Pancreas (tissue), 10 donors: ENCODE results near the gene ZNF770. TPM values are rescaled to one million over a fixed set of nuclear protein-coding genes. Genes with fewer than 3 reads are reported as not detected.
"Not testable (repeated sequence)": the region's sequence is repeated elsewhere in the genome, so short reads cannot be mapped to it uniquely, and the experiment has no call there.

Experiments used
- ATAC-seq, 4 donors: fragments of 200-7000 bp; cut with Tn5 transposase; one replicate each; pipeline versions ENCODE4 v1.8.0 to v1.9.1; 2020; ENCODE audit warnings: mild to moderate bottlenecking in 4 of 4, moderate library complexity in 4 of 4
- DNase-seq, 6 donors: peaks; one replicate each; pipeline ENCODE4 v3.0.0-alpha.2; 2020
- FAIRE-seq: peaks from 2 replicates; lab custom pipeline; 2012; peaks lifted over from hg19 to GRCh38; lab: Jason Lieb, UNC
- H3K27ac ChIP-seq, 4 donors: fragments of 200-600 bp; sonication (generic); 1 replicate in 3 of 4; 2 replicates in 1 of 4; pipeline versions ENCODE4 v1.5.0 to v1.8.0; 2020
- H3K27me3 ChIP-seq, 4 donors: fragments of 200-600 bp; one replicate each; pipeline ENCODE4 v1.8.0; 2021
- H3K36me3 ChIP-seq, 3 donors: fragments of 200-600 bp; sonication (generic) in 1 of 3; one replicate each; pipeline versions ENCODE4 v1.5.0 to v1.8.0; 2020 to 2021
- H3K4me1 ChIP-seq, 3 donors: fragments of 200-600 bp; one replicate each; pipeline ENCODE4 v1.8.0; 2021
- H3K4me3 ChIP-seq, 4 donors: fragments of 200-600 bp; sonication (generic) in 2 of 4; one replicate each; pipeline versions ENCODE4 v1.5.0 to v1.8.0; 2020 to 2021
- H3K9me3 ChIP-seq, 4 donors: fragments of 200-600 bp; one replicate each; pipeline ENCODE4 v1.8.0; 2021
- CTCF ChIP-seq, 4 donors: fragments of 200-600 bp; sonication (generic) in 3 of 4; IDR thresholded peaks; one replicate each; pipeline versions ENCODE4 v1.5.0 to v1.8.0; 2021; ENCODE audit warnings: antibody characterized with exemption in 4 of 4
- WGBS, 2 donors: extraction: QIAGEN DNeasy Blood & Tissue Kit; methylation state at CpG; one replicate each; pipeline ENCODE4 v1.1.7; 2013; 5-methylcytosine and 5-hydroxymethylcytosine counted together
- intact Hi-C, 3 donors: fragments of 100-400 bp; cut with DNase I; formaldehyde crosslinking; loops; one replicate each; pipeline versions ENCODE4 v1.11.1 to v1.14.2; 2022
- polyA plus RNA-seq, 2 donors: library from polyadenylated mRNA; stranded (reverse); fragments of 200-250 nt; gene quantifications; one replicate each; pipeline ENCODE4 v1.2.3, GENCODE V29; 2013
- total RNA-seq, 6 donors: library from RNA; stranded (reverse); fragmentation: NEBNext Ultra II Directional in 4 of 6; extraction: Animal tissue kit (Norgen Biotek cat#: 25700) in 4 of 6; gene quantifications; one replicate each; pipeline versions ENCODE4 v1.2.1 to v1.2.4, GENCODE V29; 2021 to 2023
- donor health status: healthy with polysubstance abuse.
- donor health status: DM: no; HTN: no; CAD: no; lungs with moderate emphysema.
- donor health status: DM: no; HTN: no; CAD: no.
- donor health status: control.
- donor health status: control.
- donor health status: Bipolar disorder and iron deficiency.
- donor health status: DM: yes; HTN: yes; CAD: no.
- donor health status: DM: no; HTN: no; CAD: no.
- donor health status: DM: no; HTN: no; CAD: no.
- donor health status: DM: yes; HTN: yes; CAD: no.

ZNF770 gene
- total and polyA plus RNA-seq, 8 donors = 4.8 to 22.6 (median 14.2) TPM

- no peak for FAIRE-seq
Observed at GRCh38 chr15:34984889-34985630, 3.0 kb downstream of the ZNF770 start.

DNA sequence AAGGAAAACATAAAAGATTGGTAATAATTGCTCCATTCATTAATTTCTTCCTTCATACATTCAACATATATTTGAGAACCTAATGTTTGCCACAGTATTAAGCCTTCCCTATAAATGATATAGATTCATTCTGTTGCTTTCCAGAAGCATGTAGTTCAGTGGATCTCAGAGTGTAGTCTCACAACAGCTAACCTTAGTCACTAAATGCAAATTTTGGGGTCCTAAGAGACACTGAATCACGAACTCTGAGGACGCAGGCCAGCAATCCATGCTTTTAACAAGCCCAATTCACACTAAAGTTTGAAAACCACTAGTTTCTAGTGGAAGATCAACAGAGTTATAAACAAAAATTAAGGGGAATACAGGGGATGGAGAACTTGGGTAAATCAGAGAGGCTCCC, 11.3 kb downstream of the ZNF770 start:
- no peak for ATAC-seq
- Histone ChIP-seq H3K4me1 (no peaks in the 10 kb centered on the region), H3K27me3 (no peaks in the 10 kb centered on the region), H3K4me3 (no peak overlapping the region), H3K27ac (no peak overlapping the region), H3K36me3 (peaks cover 0 to 3% (median under 1%) of the 10 kb centered on the region in 3 donors), H3K9me3 (no peaks in the 10 kb centered on the region)
- 91 to 97% methylated on average over 2 of the region's 2 CpGs for WGBS, 2 donors
- intact Hi-C loops = no loop called here
- DNase-seq = no peak
- no peak for TF ChIP-seq CTCF (IDR thresholded peaks at IDR 0.05)
- FAIRE-seq = no peak

More at GRCh38 chr15:34984889-34985630, 3.0 kb downstream of the ZNF770 start:
- ATAC-seq (no peak), DNase-seq (no peak)
- Histone ChIP-seq H3K4me3 (no peak overlapping the region), H3K4me1 (peaks cover 11 to 26% (median 26%) of the 10 kb centered on the region in 3 donors), H3K27ac (no peak overlapping the region), H3K9me3 (no peaks in the 10 kb centered on the region), H3K36me3 (peaks cover 0 to 8% (median 5%) of the 10 kb centered on the region in 3 donors), H3K27me3 (no peaks in the 10 kb centered on the region)
- intact Hi-C loops = no loop called here
- TF ChIP-seq CTCF (IDR thresholded peaks at IDR 0.05) = no peak
- WGBS, 2 donors = 68 to 70% methylated on average over 9 of the region's 9 CpGs

- ATAC-seq (no peak), FAIRE-seq (no peak), DNase-seq (no peak)
- TF ChIP-seq CTCF (IDR thresholded peaks at IDR 0.05) = no peak
- H3K4me1 ChIP-seq = no peaks in the 10 kb centered on the region
- H3K27me3 ChIP-seq = no peaks in the 10 kb centered on the region
- no peak overlapping the region for H3K4me3 ChIP-seq
- no peak overlapping the region for H3K27ac ChIP-seq
- no peaks in the 10 kb centered on the region for H3K36me3 ChIP-seq
- 91 to 94% methylated on average over 2 of the region's 2 CpGs for WGBS, 2 donors
- intact Hi-C loops = no loop called here
- H3K9me3 ChIP-seq = no peaks in the 10 kb centered on the region
Observed at GRCh38 chr15:34976073-34976472, 12.0 kb downstream of the ZNF770 start.

- Histone ChIP-seq H3K36me3 (no peaks in the 10 kb centered on the region), H3K9me3 (no peaks in the 10 kb centered on the region), H3K4me1 (peaks cover 0 to 4% (median 3%) of the 10 kb centered on the region in 3 donors), H3K27me3 (no peaks in the 10 kb centered on the region), H3K27ac (no peak overlapping the region), H3K4me3 (no peak overlapping the region)
- no peak for DNase-seq
- intact Hi-C loops = no loop called here
- no peak for TF ChIP-seq CTCF (IDR thresholded peaks at IDR 0.05)
- no peak for FAIRE-seq
- 87% methylated on average over 2 of the region's 2 CpGs for WGBS, 2 donors
- no peak for ATAC-seq
Observed at GRCh38 chr15:34973512-34973911, 14.6 kb downstream of the ZNF770 start.

DNA sequence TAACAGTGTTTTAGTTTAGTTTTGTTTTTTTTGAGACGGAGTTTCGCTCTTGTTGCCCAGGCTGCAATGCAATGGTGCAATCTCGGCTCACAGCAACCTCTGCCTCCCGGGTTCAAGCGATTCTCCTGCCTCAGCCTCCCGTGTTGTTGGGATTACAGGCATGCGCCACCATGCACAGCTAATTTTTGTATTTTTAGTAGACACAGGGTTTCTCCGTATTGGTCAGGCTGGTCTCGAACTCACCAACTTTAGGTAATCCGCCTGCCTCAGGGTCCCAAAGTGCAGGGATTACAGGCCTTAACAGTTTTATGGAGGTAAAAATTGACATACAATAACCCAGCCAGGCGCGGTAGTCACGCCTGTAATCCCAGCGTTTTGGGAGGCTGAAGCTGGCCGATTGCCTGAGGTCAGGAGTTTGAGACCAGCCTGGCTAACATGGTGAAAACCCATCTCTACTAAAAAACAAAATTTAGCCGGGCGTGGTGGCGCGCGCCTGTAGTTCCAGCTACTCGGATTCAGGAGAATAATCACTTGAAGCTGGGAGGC, 17.9 kb downstream of the ZNF770 start:
- H3K9me3 ChIP-seq, DNase-seq, H3K36me3 ChIP-seq, ATAC-seq, intact Hi-C loops, FAIRE-seq, H3K27me3 ChIP-seq: not testable (repeated sequence)
- Histone ChIP-seq H3K27ac (peak overlapping the region in 1 of 4 donors; percentile 66), H3K4me3 (peak overlapping the region; percentile 51 to 95 (median 90)), H3K4me1 (peaks cover 0 to 14% (median 10%) of the 10 kb centered on the region in 3 donors)
- 62 to 65% methylated on average over 21 of the region's 21 CpGs for WGBS, 2 donors
